ENCODE results near the gene RBM22. TPM values are rescaled to one million over a fixed set of nuclear protein-coding genes. Genes with fewer than 3 reads are reported as not detected.
A peak's percentile ranks its signal among the peaks of the same experiment; 100 is the strongest.

RBM22 gene
- total RNA-seq, 1 donor from 2014 or later, result 30.2 TPM

- no peaks in the 10 kb centered on the region for H3K27me3 ChIP-seq
- peak in 1 of 2 donors; percentile 70 for DNase-seq (ENCODE audit: extremely low spot score in 2 of 2)
- no peak for TF ChIP-seq CTCF (IDR thresholded peaks at IDR 0.05)
- no peak for TF ChIP-seq POLR2A (IDR thresholded peaks at IDR 0.05)
- TF ChIP-seq POLR2AphosphoS5 (IDR thresholded peaks at IDR 0.05; ENCODE audit: insufficient read depth in 1 of 2, low read depth in 1 of 2), result no peak
- H3K9me3 ChIP-seq, result no peaks in the 10 kb centered on the region
- H3K27ac ChIP-seq, result no peak overlapping the region
- H3K4me1 ChIP-seq, result peaks cover 9% of the 10 kb centered on the region
- intact Hi-C loops (cut with DNase I), result no loop called here
- H3K4me3 ChIP-seq, result no peak overlapping the region
- no peaks in the 10 kb centered on the region for H3K36me3 ChIP-seq
Observed at GRCh38 chr5:150661821-150662596, 38.9 kb downstream of the RBM22 start.

- Histone ChIP-seq H3K4me1 (peaks cover 16% of the 10 kb centered on the region), H3K9me3 (no peaks in the 10 kb centered on the region), H3K27me3 (no peaks in the 10 kb centered on the region), H3K4me3 (no peak within 1 kb of the TSS), H3K27ac (no peak within 1 kb of the TSS), H3K36me3 (no peaks in the 10 kb centered on the region)
- peak in 1 of 2 donors; percentile 56 for DNase-seq (ENCODE audit: extremely low spot score in 2 of 2)
- TF ChIP-seq POLR2A (IDR thresholded peaks at IDR 0.05) (no peak), CTCF (IDR thresholded peaks at IDR 0.05) (no peak), POLR2AphosphoS5 (IDR thresholded peaks at IDR 0.05; ENCODE audit: insufficient read depth in 1 of 2, low read depth in 1 of 2) (no peak)
- intact Hi-C loops (cut with DNase I), result no loop called here
Observed at GRCh38 chr5:150661086-150661485, 39.8 kb downstream of the RBM22 start, which contains the start of gene MYOZ3. MYOZ3 (plus strand) TSS chr5:150661251; CDS start chr5:150662942, 1,691 bp downstream.

GRCh38 chr5:150660108-150660831, 40.6 kb downstream of the RBM22 start:
- no peak overlapping the region for H3K4me3 ChIP-seq
- intact Hi-C loops (cut with DNase I), result no loop called here
- no peaks in the 10 kb centered on the region for H3K9me3 ChIP-seq
- H3K36me3 ChIP-seq, result no peaks in the 10 kb centered on the region
- no peak overlapping the region for H3K27ac ChIP-seq
- H3K27me3 ChIP-seq, result no peaks in the 10 kb centered on the region
- TF ChIP-seq POLR2AphosphoS5 (IDR thresholded peaks at IDR 0.05; ENCODE audit: insufficient read depth in 1 of 2, low read depth in 1 of 2) (no peak), POLR2A (IDR thresholded peaks at IDR 0.05) (no peak), CTCF (IDR thresholded peaks at IDR 0.05) (no peak)
- peaks cover 21% of the 10 kb centered on the region for H3K4me1 ChIP-seq
- DNase-seq (ENCODE audit: extremely low spot score in 2 of 2), result peak in 1 of 2 donors; percentile 77

- H3K27me3 ChIP-seq, result no peaks in the 10 kb centered on the region
- no peak for DNase-seq (ENCODE audit: extremely low spot score in 2 of 2)
- H3K4me3 ChIP-seq, result no peak overlapping the region
- H3K4me1 ChIP-seq, result peaks cover 21% of the 10 kb centered on the region
- intact Hi-C loops (cut with DNase I), result loop anchor here (5.0 kb wide), 1 partner anchor 97 kb away; no protein-coding TSS in a partner anchor
- no peak overlapping the region for H3K27ac ChIP-seq
- no peaks in the 10 kb centered on the region for H3K36me3 ChIP-seq
- H3K9me3 ChIP-seq, result no peaks in the 10 kb centered on the region
- TF ChIP-seq POLR2AphosphoS5 (IDR thresholded peaks at IDR 0.05; ENCODE audit: insufficient read depth in 1 of 2, low read depth in 1 of 2) (no peak), POLR2A (IDR thresholded peaks at IDR 0.05) (no peak), CTCF (IDR thresholded peaks at IDR 0.05) (no peak)
Observed at GRCh38 chr5:150659360-150660107, 41.3 kb downstream of the RBM22 start.

All from vagina (tissue), 2 donors.